B cell (primary cell): Measurements from ENCODE around the gene CYP26C1. TPM values are rescaled to one million over a fixed set of nuclear protein-coding genes. Genes with fewer than 3 reads are reported as not detected.

Experiments
- ATAC-seq: fragments of 200-7000 bp; cut with Tn5 transposase; one replicate; pipeline ENCODE4 v1.10.0; 2021; ENCODE audit warnings: low read depth, mild to moderate bottlenecking, moderate number of reproducible peaks, moderate library complexity
- CTCF ChIA-PET: fragments of 350-600 bp; sonication (Branson Sonifier 250); formaldehyde crosslinking; loops from one replicate; lab custom pipeline; 2021; ENCODE audit warnings: antibody characterized with exemption, inconsistent platforms; lab: Charles Lee
- POLR2A ChIA-PET: fragments of 350-600 bp; sonication (Branson Sonifier 250); formaldehyde crosslinking; loops from one replicate; lab custom pipeline; 2021; ENCODE audit warnings: antibody characterized with exemption; lab: Charles Lee
- DNase-seq: peaks from one replicate; pipeline ENCODE4 v3.0.0; 2013
- H2AFZ ChIP-seq: 2 replicates; pipeline ENCODE4 v1.6.1; 2012; ENCODE audit warnings: mild to moderate bottlenecking, low read depth, low read length; ENCODE audit not compliant: insufficient read depth, poor library complexity, severe bottlenecking
- H3K27ac ChIP-seq, 2 donors: 1 replicate in 1 of 2; 2 replicates in 1 of 2; pipeline ENCODE4 v1.5.1; 2012 to 2013; ENCODE audit warnings: low read length in 2 of 2, mild to moderate bottlenecking in 2 of 2, moderate library complexity in 1 of 2
- H3K27me3 ChIP-seq, 4 experiments: fragments of 200-600 bp in 1 of 4; sonication (generic) in 1 of 4; replicated peaks in 1 of 4; 1 replicate in 2 of 4; 2 replicates in 2 of 4; pipeline versions ENCODE4 v1.6.1 to v1.7.0; 2013 to 2016; ENCODE audit warnings: low read length in 3 of 4, mild to moderate bottlenecking in 2 of 4, mixed read lengths in 1 of 4, moderate library complexity in 1 of 4; ENCODE audit not compliant: insufficient read depth in 4 of 4, control insufficient read depth in 3 of 4; ENCODE audit errors: control extremely low read depth in 1 of 4
- H3K36me3 ChIP-seq, 2 experiments: replicated peaks in 1 of 2; 1 replicate in 1 of 2; 2 replicates in 1 of 2; pipeline versions ENCODE4 v1.6.1 to v1.7.1; 2013; ENCODE audit warnings: low read length in 1 of 2; ENCODE audit not compliant: insufficient read depth in 2 of 2, control insufficient read depth in 1 of 2; ENCODE audit errors: control extremely low read depth in 1 of 2, extremely low read depth in 1 of 2
- H3K4me1 ChIP-seq, 2 donors: fragments of 200-600 bp in 1 of 2; sonication (generic) in 1 of 2; 1 replicate in 1 of 2; 2 replicates in 1 of 2; pipeline versions ENCODE4 v1.5.1 to v1.6.1; 2013 to 2017; ENCODE audit warnings: low read length in 2 of 2; ENCODE audit not compliant: control insufficient read depth in 2 of 2, insufficient read depth in 2 of 2
- H3K4me2 ChIP-seq: replicated peaks from 2 replicates; pipeline ENCODE3; 2012; ENCODE audit warnings: mild to moderate bottlenecking, low read depth, low read length; ENCODE audit not compliant: poor library complexity, severe bottlenecking
- H3K4me3 ChIP-seq, 5 experiments: fragments of 200-600 bp in 1 of 5; sonication (generic) in 1 of 5; 1 replicate in 3 of 5; 2 replicates in 2 of 5; pipeline versions ENCODE4 v1.5.1 to v1.7.0; 2011 to 2016; ENCODE audit warnings: low read length in 4 of 5, mild to moderate bottlenecking in 4 of 5, low read depth in 2 of 5, control low read depth in 1 of 5, moderate library complexity in 1 of 5; ENCODE audit not compliant: insufficient read depth in 1 of 5; ENCODE audit errors: control extremely low read depth in 1 of 5, extremely low read depth in 1 of 5
- H3K79me2 ChIP-seq: fragments of 200-600 bp; sonication (generic); one replicate; pipeline ENCODE4 v1.6.0; 2016; ENCODE audit warnings: low read length; ENCODE audit not compliant: control insufficient read depth, insufficient read depth
- H3K9ac ChIP-seq: fragments of 200-600 bp; sonication (generic); 2 replicates; pipeline ENCODE4 v1.6.1; 2017; ENCODE audit warnings: mild to moderate bottlenecking, low read length, moderate library complexity
- H3K9me3 ChIP-seq, 3 donors: one replicate each; pipeline versions ENCODE4 v1.6.1 to v1.7.1; 2013; ENCODE audit warnings: low read length in 2 of 3; ENCODE audit not compliant: control insufficient read depth in 2 of 3, insufficient read depth in 1 of 3; ENCODE audit errors: control extremely low read depth in 1 of 3
- H4K20me1 ChIP-seq: 2 replicates; pipeline ENCODE4 v1.6.0; 2012; ENCODE audit warnings: mild to moderate bottlenecking, low read length; ENCODE audit not compliant: insufficient read depth, control insufficient read depth, poor library complexity, severe bottlenecking
- H3K27ac Mint-ChIP-seq: one replicate; pipeline ENCODE4 v1.8.0; 2021; ENCODE audit warnings: mixed read lengths
- H3K27me3 Mint-ChIP-seq: one replicate; pipeline ENCODE4 v1.8.0; 2021; ENCODE audit warnings: mixed read lengths
- H3K4me1 Mint-ChIP-seq: one replicate; pipeline ENCODE4 v1.8.0; 2021; ENCODE audit warnings: mixed read lengths
- H3K4me3 Mint-ChIP-seq: one replicate; pipeline ENCODE4 v1.8.0; 2021; ENCODE audit warnings: mixed read lengths
- H3K9me3 Mint-ChIP-seq: one replicate; pipeline ENCODE4 v1.8.0; 2022; ENCODE audit warnings: mixed read lengths; ENCODE audit not compliant: insufficient read depth
- CTCF ChIP-seq: fragments of 200-600 bp; IDR thresholded peaks from one replicate; pipeline ENCODE4 v1.8.0; 2022; ENCODE audit warnings: antibody characterized with exemption, mild to moderate bottlenecking
- EZH2 ChIP-seq: IDR thresholded peaks from 2 replicates; pipeline ENCODE4 v1.6.1; 2012; ENCODE audit warnings: borderline replicate concordance, low read depth, mild to moderate bottlenecking, moderate library complexity, low read length; ENCODE audit not compliant: insufficient read depth, poor library complexity, severe bottlenecking
- WGBS: methylation state at CpG from one replicate; pipeline ENCODE4 v1.1.5; 2013; ENCODE audit warnings: missing lambda C conversion rate; ENCODE audit not compliant: insufficient coverage; 5-methylcytosine and 5-hydroxymethylcytosine counted together
- intact Hi-C: fragments of 100-400 bp; cut with micrococcal nuclease; formaldehyde crosslinking; loops from one replicate; pipeline ENCODE4 v1.10.0; 2022
- polyA plus RNA-seq: library from polyadenylated mRNA; depleted of rRNA; stranded (reverse); fragments of >200 nt; gene quantifications from 2 replicates; pipeline ENCODE4 v1.2.3, GENCODE V29; 2012
- total RNA-seq, 2 donors: library from RNA; stranded (reverse); fragments of 120-200 nt in 1 of 2; gene quantifications; 1 replicate in 1 of 2; 2 replicates in 1 of 2; pipeline versions ENCODE4 v1.2.3 to v1.2.4, GENCODE V29; 2013 to 2022

Gene CYP26C1
- total and polyA plus RNA-seq, 2 donors (not counting 1 experiment from before 2014, with no cell fraction given) = 0.01 to 0.57 TPM

GRCh38 chr10:93071674-93072224 is 11.2 kb downstream of the CYP26C1 start:
- WGBS = 4% methylated on average over 36 of the region's 37 CpGs
- Histone ChIP-seq H2AFZ (peak overlapping the region; percentile 38), H3K27ac (no peak overlapping the region), H3K9me3 (peaks cover 0 to 13% (median 0%) of the 10 kb centered on the region in 3 donors), H3K36me3 (no peaks in the 10 kb centered on the region), H3K79me2 (no peaks in the 10 kb centered on the region), H3K4me3 (peak overlapping the region in 3 of 5 experiments; percentile 20 to 55 (median 27)), H3K27me3 (peaks cover 0 to 91% (median 50%) of the 10 kb centered on the region in 4 experiments), H4K20me1 (no peaks in the 10 kb centered on the region), H3K4me2 (peak overlapping the region; percentile 79), H3K9ac (peak overlapping the region; percentile 39), H3K4me1 (peaks cover 46 to 47% of the 10 kb centered on the region in 2 donors)
- DNase-seq = peak; percentile 21
- peak overlapping the region; percentile 85 for H3K4me3 Mint-ChIP-seq
- H3K27ac Mint-ChIP-seq = no peak overlapping the region
- CTCF ChIA-PET = interaction anchor here (1.4 kb wide), 1 partner anchor 10 kb away, joined by 3 read pairs; no protein-coding TSS in a partner anchor
- peaks cover 44% of the 10 kb centered on the region for H3K4me1 Mint-ChIP-seq
- peaks cover 67% of the 10 kb centered on the region for H3K27me3 Mint-ChIP-seq
- intact Hi-C loops = loop anchor here (5.0 to 10.0 kb wide), 2 partner anchors 184 to 413 kb away; partner anchors contain the start of gene MYOF
- TF ChIP-seq CTCF = no peak
- TF ChIP-seq EZH2 = no peak
- POLR2A ChIA-PET = no interaction called here
- no peak for ATAC-seq
- H3K9me3 Mint-ChIP-seq = no peaks in the 10 kb centered on the region

GRCh38 chr10:93072225-93072712 is 11.7 kb downstream of the CYP26C1 start:
- Mint-ChIP-seq H3K27me3 (peaks cover 64% of the 10 kb centered on the region), H3K27ac (no peak overlapping the region), H3K4me3 (peak overlapping the region; percentile 85), H3K4me1 (peaks cover 44% of the 10 kb centered on the region), H3K9me3 (no peaks in the 10 kb centered on the region)
- no peak for TF ChIP-seq CTCF
- TF ChIP-seq EZH2 = no peak
- H3K27me3 ChIP-seq = peaks cover 0 to 90% (median 49%) of the 10 kb centered on the region in 4 experiments
- ChIA-PET CTCF (interaction anchor here (1.4 kb wide), 1 partner anchor 10 kb away, joined by 3 read pairs; no protein-coding TSS in a partner anchor), POLR2A (no interaction called here)
- H4K20me1 ChIP-seq = no peaks in the 10 kb centered on the region
- H3K36me3 ChIP-seq = no peaks in the 10 kb centered on the region
- peak overlapping the region; percentile 38 for H2AFZ ChIP-seq
- ATAC-seq = no peak
- peak overlapping the region in 3 of 5 experiments; percentile 20 to 55 (median 27) for H3K4me3 ChIP-seq
- DNase-seq = peak; percentile 38
- intact Hi-C loops = loop anchor here (5.0 to 10.0 kb wide), 2 partner anchors 185 to 413 kb away; partner anchors contain the start of gene MYOF
- H3K4me2 ChIP-seq = peak overlapping the region; percentile 79
- peaks cover 46 to 47% of the 10 kb centered on the region in 2 donors for H3K4me1 ChIP-seq
- H3K9me3 ChIP-seq = peaks cover 0 to 13% (median 0%) of the 10 kb centered on the region in 3 donors
- 2% methylated on average over 26 of the region's 27 CpGs for WGBS
- no peak overlapping the region for H3K27ac ChIP-seq
- peak overlapping the region; percentile 39 for H3K9ac ChIP-seq
- H3K79me2 ChIP-seq = no peaks in the 10 kb centered on the region
